ENCODE measurements around the gene IL17RE. TPM values are rescaled to one million over a fixed set of nuclear protein-coding genes. Genes with fewer than 3 reads are reported as not detected.
A peak's percentile ranks its signal among the peaks of the same experiment; 100 is the strongest.

The IL17RE gene
- total RNA-seq, 4 donors from 2014 or later: 71.1 to 117 (median 81.1) TPM

- peak overlapping the region; percentile 41 for H3K4me3 ChIP-seq (ENCODE audit: low read depth, poor library complexity, severe bottlenecking)
- intact Hi-C loops (cut with DNase I; ENCODE audit: low total_unique reads): no loop called here
- WGBS, 2 donors: 0 to 2% methylated on average over 19 to 35 of the region's 77 CpGs
- TF ChIP-seq CTCF (IDR thresholded peaks at IDR 0.05) (no peak), POLR2A (IDR thresholded peaks at IDR 0.05) (no peak)
- DNase-seq (ENCODE audit: low spot score in 2 of 2): peak; percentile 69 to 97
These were observed 30.4 kb downstream of the IL17RE start for GRCh38 chr3:9932843-9933560.

- 0 to 1% methylated on average over 30 to 34 of the region's 50 CpGs for WGBS, 2 donors
These were observed 31.1 kb downstream of the IL17RE start, which contains the start of gene CRELD1 for GRCh38 chr3:9933561-9934234. TSS of gene CRELD1 (plus strand) at chr3:9933834. CDS start at chr3:9934439, 605 bp downstream.

GRCh38 chr3:9934235-9934621, 31.6 kb downstream of the IL17RE start:
- intact Hi-C loops (cut with DNase I; ENCODE audit: low total_unique reads): no loop called here
- WGBS, 2 donors: 7 to 13% methylated on average over 11 of the region's 11 CpGs
- no peak for TF ChIP-seq POLR2A (IDR thresholded peaks at IDR 0.05)
- no peak for TF ChIP-seq CTCF (IDR thresholded peaks at IDR 0.05)

More at GRCh38 chr3:9933561-9934234, 31.1 kb downstream of the IL17RE start, which contains the start of gene CRELD1:
- TF ChIP-seq CTCF (IDR thresholded peaks at IDR 0.05): no peak
- TF ChIP-seq POLR2A (IDR thresholded peaks at IDR 0.05): peak in 1 of 2 donors; percentile 4
- DNase-seq (ENCODE audit: low spot score in 2 of 2): peak; percentile 90 to 99
- intact Hi-C loops (cut with DNase I; ENCODE audit: low total_unique reads): no loop called here
- peak within 1 kb of the TSS; percentile 53 for H3K4me3 ChIP-seq (ENCODE audit: low read depth, poor library complexity, severe bottlenecking)

GRCh38 chr3:9934993-9935392, 32.3 kb downstream of the IL17RE start:
- no peak for DNase-seq (ENCODE audit: low spot score in 2 of 2)
- intact Hi-C loops (cut with DNase I; ENCODE audit: low total_unique reads): no loop called here
- no peak overlapping the region for H3K4me3 ChIP-seq (ENCODE audit: low read depth, poor library complexity, severe bottlenecking)
- TF ChIP-seq POLR2A (IDR thresholded peaks at IDR 0.05) (no peak), CTCF (IDR thresholded peaks at IDR 0.05) (no peak)
- WGBS, 2 donors: 49 to 66% methylated on average over 4 of the region's 4 CpGs

More at GRCh38 chr3:9934235-9934621, 31.6 kb downstream of the IL17RE start:
- peak overlapping the region; percentile 53 for H3K4me3 ChIP-seq (ENCODE audit: low read depth, poor library complexity, severe bottlenecking)
- peak in 1 of 2 donors; percentile 87 for DNase-seq (ENCODE audit: low spot score in 2 of 2)

GRCh38 chr3:9935966-9936510, 33.4 kb downstream of the IL17RE start:
- WGBS, 2 donors: 87 to 92% methylated on average over 5 of the region's 5 CpGs
- TF ChIP-seq CTCF (IDR thresholded peaks at IDR 0.05): no peak
- TF ChIP-seq POLR2A (IDR thresholded peaks at IDR 0.05): no peak
- intact Hi-C loops (cut with DNase I; ENCODE audit: low total_unique reads): no loop called here
- DNase-seq (ENCODE audit: low spot score in 2 of 2): no peak
- H3K4me3 ChIP-seq (ENCODE audit: low read depth, poor library complexity, severe bottlenecking): no peak overlapping the region

All from lower leg skin (tissue), 4 donors.